Right lobe of liver (tissue), 4 donors: ENCODE results near the gene MAML3.

Experiments used
- POLR2A ChIP-seq: fragments of 450-650 bp; IDR thresholded peaks from one replicate; pipeline ENCODE4 v1.6.1; 2017; ENCODE audit warnings: antibody characterized with exemption, mild to moderate bottlenecking
- TF ChIP-seq, protein P1 (sequence below), 4 donors: fragments of 200-600 bp in 3 of 4; fragments of 450-650 bp in 1 of 4; IDR thresholded peaks; one replicate each; pipeline versions ENCODE4 v1.5.1 to v1.8.0; 2016 to 2022; ENCODE audit warnings: antibody characterized with exemption in 4 of 4, mild to moderate bottlenecking in 2 of 4
- donor health status: DM: no; HTN: no; CAD: no.
- donor health status: DM: no; HTN: no; CAD: no.
- donor health status: DM: no; HTN: yes; CAD: no.

DNA sequence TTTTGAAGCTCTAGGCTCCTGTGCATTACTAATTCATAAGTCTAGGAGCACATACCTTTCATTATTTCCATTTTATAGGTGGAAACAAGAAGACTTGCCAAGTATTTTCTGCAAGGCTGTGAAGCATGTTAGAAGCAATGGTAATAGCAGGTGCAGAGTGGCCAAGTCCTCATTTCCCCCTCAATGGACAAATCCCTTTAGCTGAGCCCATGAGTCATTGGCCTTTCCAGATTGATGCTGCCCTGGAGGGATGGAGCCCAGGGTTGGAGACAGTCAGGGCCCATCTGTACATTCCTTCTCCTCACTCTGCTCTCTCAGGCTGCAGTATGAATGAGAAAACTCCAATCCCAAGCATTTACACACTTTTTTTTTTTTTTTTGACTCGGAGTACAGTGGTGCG is 481.8 kb downstream of the MAML3 start:
- TF ChIP-seq, protein P1, sequence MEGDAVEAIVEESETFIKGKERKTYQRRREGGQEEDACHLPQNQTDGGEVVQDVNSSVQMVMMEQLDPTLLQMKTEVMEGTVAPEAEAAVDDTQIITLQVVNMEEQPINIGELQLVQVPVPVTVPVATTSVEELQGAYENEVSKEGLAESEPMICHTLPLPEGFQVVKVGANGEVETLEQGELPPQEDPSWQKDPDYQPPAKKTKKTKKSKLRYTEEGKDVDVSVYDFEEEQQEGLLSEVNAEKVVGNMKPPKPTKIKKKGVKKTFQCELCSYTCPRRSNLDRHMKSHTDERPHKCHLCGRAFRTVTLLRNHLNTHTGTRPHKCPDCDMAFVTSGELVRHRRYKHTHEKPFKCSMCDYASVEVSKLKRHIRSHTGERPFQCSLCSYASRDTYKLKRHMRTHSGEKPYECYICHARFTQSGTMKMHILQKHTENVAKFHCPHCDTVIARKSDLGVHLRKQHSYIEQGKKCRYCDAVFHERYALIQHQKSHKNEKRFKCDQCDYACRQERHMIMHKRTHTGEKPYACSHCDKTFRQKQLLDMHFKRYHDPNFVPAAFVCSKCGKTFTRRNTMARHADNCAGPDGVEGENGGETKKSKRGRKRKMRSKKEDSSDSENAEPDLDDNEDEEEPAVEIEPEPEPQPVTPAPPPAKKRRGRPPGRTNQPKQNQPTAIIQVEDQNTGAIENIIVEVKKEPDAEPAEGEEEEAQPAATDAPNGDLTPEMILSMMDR (IDR thresholded peaks at IDR 0.05), result no peak
- no peak for TF ChIP-seq POLR2A
